Activated T-helper 17 cell treated with anti-CD3 and anti-CD28 coated beads, Interleukin-2, amount 50 U/mL, for 72 hours (primary cell): Measurements from ENCODE around the gene COG5. TPM values are rescaled to one million over a fixed set of nuclear protein-coding genes. Genes with fewer than 3 reads are reported as not detected.
A peak's percentile ranks its signal among the peaks of the same experiment; 100 is the strongest.
"Not testable (repeated sequence)": the region's sequence is repeated elsewhere in the genome, so short reads cannot be mapped to it uniquely, and the experiment has no call there.

Experiments used
- ATAC-seq: fragments of 150-1000 bp; cut with Tn5 transposase; replicated peaks from 2 replicates; pipeline ENCODE4 v1.10.0; 2021; ENCODE audit warnings: mild to moderate bottlenecking, moderate library complexity
- H3K27ac Mint-ChIP-seq: one replicate; pipeline ENCODE4 v1.8.0; 2022; ENCODE audit warnings: mixed read lengths
- H3K27me3 Mint-ChIP-seq: one replicate; pipeline ENCODE4 v1.8.0; 2022; ENCODE audit warnings: mixed read lengths
- H3K36me3 Mint-ChIP-seq: one replicate; pipeline ENCODE4 v1.8.0; 2022; ENCODE audit warnings: low read depth, mild to moderate bottlenecking, mixed read lengths
- H3K4me1 Mint-ChIP-seq: one replicate; pipeline ENCODE4 v1.8.0; 2022; ENCODE audit warnings: mixed read lengths
- H3K4me3 Mint-ChIP-seq: one replicate; pipeline ENCODE4 v1.8.0; 2022; ENCODE audit warnings: mild to moderate bottlenecking, mixed read lengths
- H3K9me3 Mint-ChIP-seq: one replicate; pipeline ENCODE4 v1.8.0; 2022; ENCODE audit warnings: mixed read lengths
- total RNA-seq, 2 donors: library from RNA; stranded (reverse); gene quantifications; one replicate each; pipeline ENCODE4 v1.2.3, GENCODE V29; 2022

The COG5 gene
- total RNA-seq, 2 donors from 2014 or later, result 33.7 to 36.3 TPM

GRCh38 chr7:107559864-107560263 lies 3.9 kb downstream of the COG5 start:
- Mint-ChIP-seq H3K36me3 (peaks cover 40% of the 10 kb centered on the region), H3K4me3 (peak overlapping the region; percentile 89), H3K9me3 (no peaks in the 10 kb centered on the region), H3K27me3 (no peaks in the 10 kb centered on the region), H3K27ac (peak overlapping the region; percentile 81), H3K4me1 (peaks cover 48% of the 10 kb centered on the region)
- ATAC-seq, result no peak

GRCh38 chr7:107555893-107556292 lies 7.8 kb downstream of the COG5 start:
- no peaks in the 10 kb centered on the region for H3K9me3 Mint-ChIP-seq
- peaks cover 31% of the 10 kb centered on the region for H3K4me1 Mint-ChIP-seq
- H3K36me3 Mint-ChIP-seq, result peaks cover 75% of the 10 kb centered on the region
- H3K4me3 Mint-ChIP-seq, result no peak overlapping the region
- peak; percentile 85 for ATAC-seq
- no peaks in the 10 kb centered on the region for H3K27me3 Mint-ChIP-seq
- H3K27ac Mint-ChIP-seq, result peak overlapping the region; percentile 41

GRCh38 chr7:107551936-107552335 lies 11.8 kb downstream of the COG5 start:
- peaks cover 93% of the 10 kb centered on the region for H3K36me3 Mint-ChIP-seq
- no peaks in the 10 kb centered on the region for H3K27me3 Mint-ChIP-seq
- no peaks in the 10 kb centered on the region for H3K9me3 Mint-ChIP-seq
- no peak overlapping the region for H3K4me3 Mint-ChIP-seq
- ATAC-seq, result no peak
- no peak overlapping the region for H3K27ac Mint-ChIP-seq
- peaks cover 23% of the 10 kb centered on the region for H3K4me1 Mint-ChIP-seq

GRCh38 chr7:107544848-107545591 lies 18.7 kb downstream of the COG5 start:
- no peak for ATAC-seq
- Mint-ChIP-seq H3K27me3 (no peaks in the 10 kb centered on the region), H3K36me3 (peaks cover 95% of the 10 kb centered on the region), H3K27ac (no peak overlapping the region), H3K9me3 (peaks cover 10% of the 10 kb centered on the region), H3K4me3 (no peak overlapping the region), H3K4me1 (peaks cover 16% of the 10 kb centered on the region)

DNA sequence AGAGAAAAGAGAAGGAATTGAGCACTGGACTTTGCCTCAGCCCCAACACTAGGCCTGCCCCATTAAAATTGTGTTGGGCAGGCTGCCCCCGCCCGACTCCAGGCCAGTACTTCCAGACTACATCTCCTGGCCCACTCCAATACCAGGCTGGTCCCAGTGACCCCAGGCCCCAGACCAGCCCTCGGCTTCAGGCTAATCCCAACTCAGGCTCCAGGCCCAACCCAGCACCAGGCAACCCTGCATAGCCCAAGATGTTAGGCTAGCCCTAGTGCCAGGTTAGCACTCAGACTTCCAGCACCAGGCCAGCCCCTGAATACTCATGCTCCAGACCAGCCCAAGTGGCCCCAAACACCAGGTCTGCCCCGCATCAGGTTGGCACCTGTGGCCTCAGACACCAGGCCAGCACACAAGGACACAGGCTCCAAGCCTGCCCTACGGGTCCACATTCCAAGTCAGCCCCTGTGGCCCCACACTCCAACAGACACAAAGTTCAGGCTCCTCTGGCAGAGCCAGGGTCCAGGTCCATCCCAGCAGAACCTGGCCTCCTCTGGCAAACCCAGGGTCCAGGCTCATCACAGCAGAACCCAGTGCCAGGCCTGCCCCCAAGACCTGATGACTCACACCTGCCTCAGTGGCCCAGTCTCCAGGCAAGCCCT lies 20.3 kb downstream of the COG5 start:
- no peak for ATAC-seq
- Mint-ChIP-seq H3K27ac (peak overlapping the region; percentile 5), H3K4me3 (no peak overlapping the region)

GRCh38 chr7:107538001-107538400 lies 25.7 kb downstream of the COG5 start:
- H3K4me1 Mint-ChIP-seq, result peaks cover 29% of the 10 kb centered on the region
- ATAC-seq, result no peak
- H3K27ac Mint-ChIP-seq, result no peak overlapping the region
- no peak overlapping the region for H3K4me3 Mint-ChIP-seq
- peaks cover 6% of the 10 kb centered on the region for H3K9me3 Mint-ChIP-seq
- peaks cover 94% of the 10 kb centered on the region for H3K36me3 Mint-ChIP-seq
- H3K27me3 Mint-ChIP-seq, result no peaks in the 10 kb centered on the region

More for the DNA sequence above, 20.3 kb downstream of the COG5 start:
- Mint-ChIP-seq H3K27me3 (no peaks in the 10 kb centered on the region), H3K4me1 (peaks cover 10% of the 10 kb centered on the region), H3K9me3 (peaks cover 10% of the 10 kb centered on the region), H3K36me3 (peaks cover 92% of the 10 kb centered on the region)

- Mint-ChIP-seq H3K36me3 (peaks cover 90% of the 10 kb centered on the region), H3K4me1 (peaks cover 27% of the 10 kb centered on the region)
- ATAC-seq, H3K27me3 Mint-ChIP-seq, H3K27ac Mint-ChIP-seq, H3K9me3 Mint-ChIP-seq, H3K4me3 Mint-ChIP-seq: not testable (repeated sequence)
Measured at GRCh38 chr7:107537228-107537627, 26.5 kb downstream of the COG5 start.

- Mint-ChIP-seq H3K4me1 (peaks cover 35% of the 10 kb centered on the region), H3K9me3 (peaks cover 6% of the 10 kb centered on the region), H3K4me3 (no peak overlapping the region), H3K27ac (peak overlapping the region; percentile 32), H3K36me3 (peaks cover 83% of the 10 kb centered on the region), H3K27me3 (no peaks in the 10 kb centered on the region)
- no peak for ATAC-seq
Measured at GRCh38 chr7:107534139-107534538, 29.6 kb downstream of the COG5 start.

DNA sequence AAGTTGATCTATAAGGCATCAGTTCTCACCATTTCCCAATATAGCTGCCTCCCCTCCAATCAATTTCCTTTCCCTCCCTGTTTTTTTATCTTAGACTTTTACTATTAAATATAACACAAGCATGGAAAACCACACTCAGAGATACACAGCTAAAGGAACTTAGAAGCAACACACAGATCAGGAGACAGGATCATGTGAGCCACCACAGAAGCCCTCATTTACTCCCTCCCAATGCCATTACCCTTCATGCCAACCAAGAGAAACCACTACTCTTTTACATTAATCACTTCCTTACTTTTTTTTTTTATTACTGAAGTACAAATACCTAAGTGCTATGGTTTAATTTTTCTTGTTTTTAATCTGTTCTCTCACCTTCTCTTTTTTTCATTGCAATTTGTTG lies 33.0 kb downstream of the COG5 start:
- H3K9me3 Mint-ChIP-seq, result peaks cover 6% of the 10 kb centered on the region
- ATAC-seq, result no peak

GRCh38 chr7:107528461-107528860 lies 35.3 kb downstream of the COG5 start:
- Mint-ChIP-seq H3K4me3 (no peak overlapping the region), H3K4me1 (peaks cover 14% of the 10 kb centered on the region), H3K36me3 (peaks cover 77% of the 10 kb centered on the region), H3K27me3 (no peaks in the 10 kb centered on the region), H3K9me3 (no peaks in the 10 kb centered on the region), H3K27ac (no peak overlapping the region)
- no peak for ATAC-seq

More for the DNA sequence above, 33.0 kb downstream of the COG5 start:
- H3K27me3 Mint-ChIP-seq, result no peaks in the 10 kb centered on the region
- no peak overlapping the region for H3K27ac Mint-ChIP-seq
- peaks cover 35% of the 10 kb centered on the region for H3K4me1 Mint-ChIP-seq
- no peak overlapping the region for H3K4me3 Mint-ChIP-seq
- peaks cover 80% of the 10 kb centered on the region for H3K36me3 Mint-ChIP-seq

DNA sequence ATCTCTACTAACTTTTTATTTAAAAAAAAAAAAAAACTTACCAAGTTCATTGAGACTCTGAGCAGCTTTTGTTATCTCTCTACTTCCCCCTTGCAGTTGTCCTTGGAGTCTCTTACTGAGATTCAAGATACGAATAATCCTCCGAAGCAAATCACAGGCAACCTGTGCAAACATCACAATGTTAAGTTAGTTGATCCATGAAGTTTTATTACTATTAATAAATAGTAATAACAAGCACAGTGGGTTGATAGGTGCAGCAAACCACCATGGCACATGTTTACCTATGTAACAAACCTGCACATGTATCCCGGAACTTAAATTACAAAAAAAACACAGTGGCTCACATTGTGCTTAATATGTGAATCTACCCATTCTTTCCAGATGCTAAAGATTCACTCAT lies 36.5 kb downstream of the COG5 start:
- H3K4me1 Mint-ChIP-seq, result peaks cover 8% of the 10 kb centered on the region
- no peak for ATAC-seq
- H3K27me3 Mint-ChIP-seq, result no peaks in the 10 kb centered on the region
- H3K4me3 Mint-ChIP-seq, result no peak overlapping the region
- no peak overlapping the region for H3K27ac Mint-ChIP-seq
- H3K36me3 Mint-ChIP-seq, result peaks cover 79% of the 10 kb centered on the region
- H3K9me3 Mint-ChIP-seq, result no peaks in the 10 kb centered on the region

GRCh38 chr7:107526672-107527071 lies 37.0 kb downstream of the COG5 start:
- no peak for ATAC-seq
- H3K27ac Mint-ChIP-seq, result no peak overlapping the region
- H3K9me3 Mint-ChIP-seq, result no peaks in the 10 kb centered on the region
- H3K4me1 Mint-ChIP-seq, result peaks cover 8% of the 10 kb centered on the region
- H3K27me3 Mint-ChIP-seq, result no peaks in the 10 kb centered on the region
- peaks cover 83% of the 10 kb centered on the region for H3K36me3 Mint-ChIP-seq
- H3K4me3 Mint-ChIP-seq, result no peak overlapping the region

GRCh38 chr7:107506674-107507339 lies 56.9 kb downstream of the COG5 start:
- Mint-ChIP-seq H3K36me3 (peaks cover 22% of the 10 kb centered on the region), H3K9me3 (no peaks in the 10 kb centered on the region), H3K27ac (no peak overlapping the region), H3K4me1 (peaks cover 10% of the 10 kb centered on the region), H3K27me3 (no peaks in the 10 kb centered on the region), H3K4me3 (no peak overlapping the region)
- ATAC-seq, result no peak

DNA sequence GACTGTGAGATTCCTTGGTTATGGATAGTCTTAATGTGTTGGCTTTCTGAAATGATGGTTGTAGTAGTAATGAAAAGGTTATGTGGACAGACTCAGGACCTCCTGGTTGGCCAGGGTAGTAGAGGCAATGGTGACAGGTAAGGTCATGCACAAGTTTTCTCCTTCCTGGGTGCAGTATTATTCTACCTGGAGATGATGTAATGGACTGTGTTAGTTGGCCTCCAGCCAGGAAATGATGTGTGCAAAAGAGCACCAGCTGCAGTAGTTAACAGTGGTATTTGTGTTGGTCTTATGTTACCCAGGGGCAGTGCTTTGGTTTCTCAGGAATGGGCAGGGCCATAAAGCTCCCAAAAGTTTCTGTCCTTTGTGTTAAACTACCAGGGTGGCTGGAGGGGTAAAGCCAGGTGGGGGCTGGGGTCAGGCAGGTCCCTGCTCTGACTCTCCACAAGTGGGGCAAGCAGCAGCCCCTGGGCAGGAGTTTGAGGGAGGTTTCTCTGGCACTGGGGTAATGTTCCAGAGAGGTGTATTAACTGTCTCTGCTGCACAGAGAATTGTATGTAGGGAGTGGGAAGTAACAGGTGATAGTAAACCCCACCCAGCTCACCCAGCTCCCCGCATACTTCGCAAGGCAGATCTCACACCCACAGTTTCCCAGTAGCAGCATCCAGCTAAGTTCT lies 57.6 kb downstream of the COG5 start:
- Mint-ChIP-seq H3K9me3 (no peaks in the 10 kb centered on the region), H3K4me1 (peaks cover 10% of the 10 kb centered on the region), H3K27ac (no peak overlapping the region), H3K36me3 (peaks cover 22% of the 10 kb centered on the region), H3K4me3 (no peak overlapping the region), H3K27me3 (no peaks in the 10 kb centered on the region)
- ATAC-seq, result no peak
